Testis (tissue), 2 donors: ENCODE results near the gene GOT1.

Experiments
- POLR2A ChIP-seq: fragments of 450-650 bp; IDR thresholded peaks from one replicate; pipeline ENCODE4 v1.6.1; 2017; ENCODE audit warnings: antibody characterized with exemption, mild to moderate bottlenecking, moderate library complexity
- TF ChIP-seq, protein P1 (sequence below), 3 experiments: fragments of 450-650 bp in 2 of 3; fragments of 200-600 bp in 1 of 3; sonication (generic) in 1 of 3; IDR thresholded peaks; one replicate each; pipeline ENCODE4 v1.5.1; 2016 to 2019; ENCODE audit warnings: antibody characterized with exemption in 3 of 3, mild to moderate bottlenecking in 2 of 3, moderate library complexity in 1 of 3

DNA sequence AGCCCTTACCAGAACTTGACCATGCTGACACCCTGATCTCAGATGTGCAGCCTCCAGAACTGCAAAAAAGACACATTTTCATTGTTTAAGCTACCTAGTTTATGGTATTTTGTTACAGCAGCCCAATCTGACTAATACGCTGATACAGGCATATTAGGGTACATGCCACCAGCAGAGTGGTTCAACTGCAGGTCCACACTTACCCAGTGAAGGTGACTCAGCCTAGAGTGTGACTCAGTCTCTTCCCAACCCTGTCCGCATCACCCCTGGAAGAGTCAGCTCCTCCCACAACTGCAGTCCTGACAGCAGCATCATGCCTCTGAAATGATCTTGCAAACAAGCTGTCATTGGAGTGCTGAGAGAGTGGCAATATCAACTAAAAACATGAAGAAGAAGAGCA lies 30.8 kb upstream of the GOT1 start:
- TF ChIP-seq, protein P1, sequence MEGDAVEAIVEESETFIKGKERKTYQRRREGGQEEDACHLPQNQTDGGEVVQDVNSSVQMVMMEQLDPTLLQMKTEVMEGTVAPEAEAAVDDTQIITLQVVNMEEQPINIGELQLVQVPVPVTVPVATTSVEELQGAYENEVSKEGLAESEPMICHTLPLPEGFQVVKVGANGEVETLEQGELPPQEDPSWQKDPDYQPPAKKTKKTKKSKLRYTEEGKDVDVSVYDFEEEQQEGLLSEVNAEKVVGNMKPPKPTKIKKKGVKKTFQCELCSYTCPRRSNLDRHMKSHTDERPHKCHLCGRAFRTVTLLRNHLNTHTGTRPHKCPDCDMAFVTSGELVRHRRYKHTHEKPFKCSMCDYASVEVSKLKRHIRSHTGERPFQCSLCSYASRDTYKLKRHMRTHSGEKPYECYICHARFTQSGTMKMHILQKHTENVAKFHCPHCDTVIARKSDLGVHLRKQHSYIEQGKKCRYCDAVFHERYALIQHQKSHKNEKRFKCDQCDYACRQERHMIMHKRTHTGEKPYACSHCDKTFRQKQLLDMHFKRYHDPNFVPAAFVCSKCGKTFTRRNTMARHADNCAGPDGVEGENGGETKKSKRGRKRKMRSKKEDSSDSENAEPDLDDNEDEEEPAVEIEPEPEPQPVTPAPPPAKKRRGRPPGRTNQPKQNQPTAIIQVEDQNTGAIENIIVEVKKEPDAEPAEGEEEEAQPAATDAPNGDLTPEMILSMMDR (IDR thresholded peaks at IDR 0.05), result no peak
- no peak for TF ChIP-seq POLR2A
